Mesangial cell (primary cell): ENCODE measurements around the gene CAPRIN1. TPM values are rescaled to one million over a fixed set of nuclear protein-coding genes. Genes with fewer than 3 reads are reported as not detected.

Experiments
- total RNA-seq: library from RNA; depleted of rRNA; stranded (reverse); fragments of >200 nt; gene quantifications from 2 replicates; pipeline ENCODE4 v1.2.3, GENCODE V29; 2015

Gene CAPRIN1
- 244 and 270 TPM in 2 replicates for total RNA-seq

GRCh38 chr11:34051349-34052035 is at the start of gene CAPRIN1:
Gene CAPRIN1, plus strand, starts transcription at chr11:34051731. Its CDS starts 690 bp downstream, at chr11:34052421.

GRCh38 chr11:34105079-34105956 is 53.8 kb downstream of the CAPRIN1 start, which contains the start of gene NAT10:
Gene NAT10, plus strand, starts transcription at chr11:34105629. Its CDS starts 2,597 bp downstream, at chr11:34108226.

Other genes starting within 250 kb of the CAPRIN1 start
- 0.51 and 1.1 TPM in 2 replicates for gene LMO2, start 159.7 kb upstream of the CAPRIN1 start, total RNA-seq
- gene NAT10, start 53.9 kb downstream of the CAPRIN1 start, total RNA-seq, result 16.1 and 25.1 TPM in 2 replicates